Eye (tissue), 1 donor: Measurements from ENCODE around the gene EDDM13.
"Not testable (repeated sequence)": the region's sequence is repeated elsewhere in the genome, so short reads cannot be mapped to it uniquely, and the experiment has no call there.

ENCODE experiments used
- DNase-seq: peaks from one replicate; pipeline ENCODE4 v3.0.0-alpha.2; 2015

The EDDM13 gene

DNA sequence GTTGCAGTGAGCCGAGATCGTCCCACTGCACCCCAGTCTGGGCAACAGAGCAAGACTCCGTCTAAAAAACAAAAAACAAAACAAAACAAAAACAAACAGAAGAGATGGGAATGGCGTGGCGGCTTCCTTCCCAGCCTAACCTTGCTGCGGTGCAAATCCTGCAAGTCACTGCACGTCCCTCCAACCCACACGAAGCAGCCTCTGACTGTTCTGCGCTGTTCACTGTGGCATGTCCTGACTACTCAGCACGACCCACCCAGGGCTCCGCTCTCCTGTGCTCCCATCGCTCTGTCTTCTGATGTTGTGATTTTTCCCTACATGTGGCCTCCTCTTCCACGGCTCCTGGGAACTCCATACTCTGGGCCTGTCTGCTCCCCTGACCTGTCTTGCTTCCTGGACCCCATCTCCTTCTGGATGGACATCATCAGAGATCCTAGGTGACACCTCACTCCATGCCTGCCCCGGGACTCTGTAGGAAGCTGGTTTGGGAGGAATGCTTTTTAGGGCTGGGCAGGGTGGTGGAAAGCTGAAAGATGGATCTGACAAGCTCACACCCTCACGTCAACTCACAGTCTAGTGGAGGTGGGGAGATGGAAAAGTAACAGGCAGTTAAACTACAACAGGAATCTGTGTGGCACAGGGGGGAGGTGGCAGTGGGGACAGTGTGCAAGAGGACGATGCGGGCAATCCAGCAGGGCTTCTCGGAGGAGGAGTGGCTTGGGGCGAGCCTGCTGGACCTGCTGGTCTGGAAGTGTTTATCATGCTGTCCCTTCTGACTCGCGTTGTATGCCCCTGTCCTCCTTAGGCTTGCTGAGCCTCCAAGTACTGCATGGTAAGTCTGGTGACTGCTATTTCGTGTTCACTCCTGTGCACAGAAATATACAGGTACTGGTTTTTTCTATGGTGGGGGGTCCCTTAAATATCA, 23.2 kb downstream of the EDDM13 start:
- DNase-seq: no peak

DNA sequence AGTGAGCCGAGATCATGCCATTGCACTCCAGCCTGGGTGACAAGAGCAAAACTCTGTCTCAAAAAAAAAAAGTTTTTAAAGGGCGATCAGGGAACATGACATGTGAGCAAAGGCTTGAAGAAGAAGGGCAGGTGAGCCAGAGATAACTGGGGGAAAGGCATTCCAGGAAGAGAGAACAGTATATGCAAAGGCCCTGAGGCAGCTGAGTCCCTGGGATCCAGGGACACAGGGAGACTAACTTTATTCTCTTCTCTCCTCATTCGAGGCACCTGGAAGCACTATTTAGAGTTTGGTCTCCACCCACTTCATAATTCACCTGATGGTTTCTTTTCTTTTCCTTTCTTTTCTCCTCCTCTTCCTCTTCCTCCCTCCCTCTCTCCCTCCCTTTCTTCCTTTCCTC, 24.5 kb downstream of the EDDM13 start:
- no peak for DNase-seq

GRCh38 chr19:56299688-56300087, 27.1 kb downstream of the EDDM13 start:
- DNase-seq: no peak

- DNase-seq: no peak
These were observed 28.6 kb downstream of the EDDM13 start for GRCh38 chr19:56301155-56301554.

DNA sequence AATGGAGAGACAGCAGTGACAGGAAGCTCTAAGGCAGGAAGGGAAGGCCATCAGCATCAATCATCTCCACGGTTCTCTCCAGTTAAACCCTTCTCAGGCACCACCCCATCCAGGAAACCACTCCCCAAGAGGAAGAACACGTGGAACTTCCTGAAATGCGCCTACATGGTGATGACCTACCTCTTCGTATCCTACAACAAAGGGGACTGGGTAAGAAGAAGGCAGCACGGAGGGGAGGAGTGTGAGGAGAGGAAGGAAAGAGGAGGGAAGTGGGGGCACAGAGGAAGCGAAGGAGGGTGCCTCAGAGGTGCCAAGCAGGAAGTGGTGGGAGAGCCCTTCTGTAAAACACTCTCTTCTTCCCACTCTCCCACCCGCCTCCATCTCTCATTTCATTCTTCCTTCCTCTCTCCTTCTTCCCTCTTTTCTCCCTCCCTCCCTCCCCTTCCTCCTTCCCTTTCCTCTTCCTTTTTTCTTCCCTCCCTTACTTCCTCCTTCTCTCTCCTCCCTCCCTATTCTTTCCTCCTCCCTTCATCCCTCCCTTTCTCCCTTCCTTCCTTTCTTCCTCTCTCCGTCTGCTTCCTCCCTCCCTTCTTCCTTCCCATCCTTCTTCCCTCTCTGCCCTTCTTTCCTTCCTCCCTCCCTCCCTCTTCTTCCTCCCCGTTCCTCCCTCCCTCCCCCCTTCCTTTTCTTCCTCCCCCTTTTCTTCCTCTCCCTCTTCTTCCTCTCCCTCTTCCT, 29.5 kb downstream of the EDDM13 start:
- DNase-seq: no peak

DNA sequence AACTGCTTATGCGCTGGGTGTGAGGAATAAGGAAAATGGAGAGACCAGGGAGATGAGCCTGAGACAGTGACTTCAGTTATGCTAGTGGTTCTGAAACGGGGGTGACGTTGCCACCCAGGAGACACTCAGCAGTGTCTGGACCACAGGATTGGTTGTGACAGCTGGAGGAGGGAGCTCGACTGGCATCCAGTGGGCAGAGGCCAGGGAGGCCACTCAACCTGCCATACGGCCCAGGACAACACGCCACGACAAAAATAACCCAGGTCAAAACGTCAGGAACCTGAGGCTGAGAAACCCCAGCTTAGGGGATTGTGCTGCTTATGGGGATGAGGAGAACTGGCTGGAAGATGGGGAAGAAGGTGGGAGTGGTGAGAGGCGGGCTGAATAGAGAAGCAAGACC, 31.7 kb downstream of the EDDM13 start:
- DNase-seq: no peak

- DNase-seq: no peak
These were observed 33.5 kb downstream of the EDDM13 start for GRCh38 chr19:56306016-56306415.

GRCh38 chr19:56307062-56307461, 34.5 kb downstream of the EDDM13 start:
- not testable (repeated sequence) for DNase-seq

GRCh38 chr19:56308792-56309191, 36.2 kb downstream of the EDDM13 start:
- no peak for DNase-seq

- peak; percentile 48 for DNase-seq
These were observed 37.1 kb downstream of the EDDM13 start for GRCh38 chr19:56309511-56310185.

DNA sequence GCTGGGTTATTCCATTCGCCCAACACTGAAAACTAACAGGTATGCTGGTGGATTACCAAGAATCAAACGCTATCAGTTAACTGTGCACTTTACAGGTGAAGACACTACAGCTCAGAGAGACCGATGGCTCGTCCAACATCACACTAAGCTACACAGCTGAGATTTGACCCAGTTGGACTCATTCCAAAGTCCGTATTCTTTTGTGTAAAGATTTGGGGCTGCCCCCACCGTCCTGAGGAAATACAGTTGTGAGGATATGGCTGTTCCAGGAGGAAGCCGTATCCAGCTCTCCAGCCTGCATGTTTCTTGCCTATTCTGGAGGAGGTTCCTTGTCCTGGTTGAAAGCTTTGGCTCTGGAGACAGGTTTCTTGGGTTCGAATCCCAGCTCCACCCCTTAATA, 37.9 kb downstream of the EDDM13 start:
- DNase-seq: no peak

GRCh38 chr19:56312342-56312741, 39.8 kb downstream of the EDDM13 start:
- DNase-seq: no peak

DNA sequence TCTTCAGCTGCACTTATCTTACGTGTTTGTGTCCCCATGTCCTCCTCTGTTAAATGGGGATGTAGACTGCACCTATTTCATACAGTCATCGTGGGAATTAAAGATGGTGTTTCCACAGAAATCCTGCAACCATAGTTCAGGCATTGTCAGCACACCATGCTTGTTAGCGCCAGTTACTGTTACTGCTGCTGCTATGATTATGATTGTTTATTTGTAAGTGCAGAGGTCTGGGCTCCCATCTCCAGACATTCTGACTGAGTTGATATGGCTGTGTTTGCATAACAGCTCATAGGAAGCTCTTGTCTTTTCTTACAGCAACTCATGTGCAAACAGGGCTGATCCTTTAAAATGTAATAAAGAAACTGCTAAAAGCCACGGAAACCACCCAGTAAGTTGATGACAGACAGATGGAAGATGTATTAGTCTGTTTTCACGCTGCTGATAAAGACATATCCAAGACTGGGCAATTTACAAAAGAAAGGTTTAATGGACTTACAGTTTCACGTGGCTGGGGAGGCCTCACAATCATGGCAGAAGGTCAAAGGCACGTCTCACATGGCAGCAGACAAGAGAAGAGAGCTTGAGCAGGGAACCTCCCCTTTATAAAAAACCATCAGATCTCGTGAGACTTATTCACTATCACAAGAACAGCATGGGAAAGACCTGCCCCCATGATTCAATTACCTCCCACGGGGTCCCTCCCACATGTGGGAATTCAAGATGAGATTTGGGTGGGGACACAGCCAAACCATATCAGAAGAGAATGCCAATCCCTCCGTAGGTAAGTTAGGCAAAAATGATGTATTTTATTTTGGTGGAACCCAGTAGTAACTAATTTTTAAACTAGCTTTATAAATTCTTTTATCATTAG, 40.5 kb downstream of the EDDM13 start:
- no peak for DNase-seq

DNA sequence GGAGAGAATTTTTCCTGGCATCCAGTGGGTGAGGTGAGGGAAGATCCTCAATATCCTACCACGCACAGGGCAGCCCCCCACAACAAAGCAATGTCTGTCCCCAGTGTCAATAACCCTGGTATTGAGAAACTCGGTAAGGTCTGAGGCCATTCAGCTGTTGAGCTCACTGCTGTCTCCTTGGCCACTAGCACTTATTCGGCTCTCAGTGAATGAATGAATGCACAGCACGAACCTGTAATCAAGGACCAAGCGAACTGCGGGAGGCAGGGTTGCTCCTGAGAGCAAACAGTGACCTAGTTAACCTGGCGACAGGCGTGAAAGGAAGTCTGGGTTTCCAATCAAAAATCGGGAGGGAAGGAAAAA, 41.5 kb downstream of the EDDM13 start:
- no peak for DNase-seq

DNA sequence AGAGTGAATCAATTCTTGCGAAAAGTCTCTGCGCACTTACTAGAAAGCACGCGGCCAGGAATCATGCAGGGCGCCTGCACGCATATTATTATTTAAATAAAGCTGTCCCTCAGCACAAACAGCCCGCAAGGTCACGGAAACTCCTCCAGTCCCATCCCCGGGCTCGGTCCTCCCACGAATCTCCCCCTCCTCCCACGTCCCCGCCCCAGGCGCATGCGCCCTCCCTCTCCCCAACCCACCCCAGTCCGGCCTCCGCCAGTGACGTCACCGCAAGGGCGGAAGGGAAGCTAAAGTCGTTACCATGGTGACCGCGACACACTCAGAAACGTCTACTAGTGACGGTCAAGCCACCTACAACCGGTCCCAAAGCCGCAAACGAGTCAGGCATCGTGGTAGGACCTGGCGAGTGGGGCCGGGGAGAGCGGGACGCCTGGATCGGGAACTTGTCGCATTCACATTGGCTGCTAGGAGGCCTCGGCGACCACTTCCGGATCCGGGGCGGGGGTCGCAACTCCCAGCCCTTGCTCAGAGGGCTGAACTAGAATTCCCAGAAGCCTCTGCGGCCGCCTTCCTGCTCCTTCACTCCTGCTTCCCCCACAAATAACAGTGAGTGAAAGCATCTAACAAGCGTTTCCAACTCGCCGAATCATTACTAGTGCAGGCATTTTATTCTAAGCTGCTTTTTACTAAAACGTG, 42.0 kb downstream of the EDDM13 start, which contains the start of gene ZSCAN5A:
TSS of gene ZSCAN5A (minus strand) at position 459 of the 696 bp plus-strand sequence. CDS start 89,793 bp downstream, outside the sequence.
- DNase-seq: peak; percentile 99

GRCh38 chr19:56315077-56315828, 42.7 kb downstream of the EDDM13 start:
- DNase-seq: peak; percentile 100

GRCh38 chr19:56316728-56317127, 44.2 kb downstream of the EDDM13 start:
- DNase-seq: no peak

GRCh38 chr19:56317749-56318148, 45.2 kb downstream of the EDDM13 start:
- no peak for DNase-seq

- DNase-seq: no peak
These were observed 47.4 kb downstream of the EDDM13 start for GRCh38 chr19:56319991-56320390.

DNA sequence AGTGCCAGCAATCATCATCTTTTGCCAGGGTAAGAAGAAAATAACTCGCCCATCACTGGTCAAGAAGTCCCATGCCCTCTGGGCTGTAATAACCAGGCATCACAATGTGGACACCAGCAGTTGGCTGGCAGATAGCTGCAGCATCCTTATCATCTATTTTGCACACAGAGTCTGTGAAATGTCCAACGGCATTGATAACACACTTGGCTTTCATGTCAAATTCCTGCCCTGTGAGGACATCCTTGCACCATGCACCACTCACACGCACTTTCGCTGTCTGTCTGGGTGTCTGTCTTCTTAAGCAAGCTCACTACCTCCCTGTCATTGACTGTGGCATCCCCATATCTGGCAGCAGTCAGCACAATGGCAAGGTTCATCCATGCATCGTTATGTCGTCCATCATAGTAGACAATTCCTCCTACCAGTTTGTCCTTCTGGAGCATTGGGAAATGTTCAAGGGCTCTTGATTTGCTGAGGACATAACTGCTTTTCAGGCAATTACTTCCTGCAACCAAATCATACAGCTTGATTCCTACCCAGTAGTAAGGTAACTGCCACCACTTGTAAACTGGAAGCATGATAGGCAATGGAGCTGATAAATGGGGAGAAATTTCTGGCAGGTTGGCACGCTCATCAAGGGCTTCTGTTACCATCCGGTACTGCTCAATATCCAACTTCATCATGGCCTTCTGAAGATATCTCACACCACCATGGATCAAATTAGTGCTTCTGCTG, 48.9 kb downstream of the EDDM13 start:
- no peak for DNase-seq
